H1 (cell line): ENCODE results near the gene NOS3. TPM values are rescaled to one million over a fixed set of nuclear protein-coding genes. Genes with fewer than 3 reads are reported as not detected.

Experiments
- POLR2AphosphoS5 ChIP-seq: IDR thresholded peaks from 2 replicates; pipeline ENCODE4 v1.6.1; 2011; ENCODE audit warnings: low read depth, low read length
- polyA plus RNA-seq, 7 experiments: library from polyadenylated mRNA; depleted of rRNA in 3 of 7; stranded (reverse) in 5 of 7; unstranded in 2 of 7; fragments of >200 nt in 5 of 7; fragments of 200-250 nt in 2 of 7; gene quantifications; 1 replicate in 5 of 7; 2 replicates in 1 of 7; 4 replicates in 1 of 7; pipeline versions ENCODE4 v1.2.1 to v1.2.3, GENCODE V29; 2011 to 2013; ENCODE audit warnings: missing spikeins in 2 of 7, mixed read lengths in 2 of 7
- total RNA-seq: library from RNA; stranded (reverse); fragmentation: NEBNext Ultra II Directional; extraction: Animal tissue kit (Norgen Biotek cat#: 25700); gene quantifications from 2 replicates; pipeline ENCODE4 v1.2.1, GENCODE V29; 2021

Gene NOS3
- total and polyA plus RNA-seq, 2 of the 8 experiments (the other 6 are each of a cell fraction or from before 2014, with no cell fraction given), result 4.4 to 16.2 TPM

DNA sequence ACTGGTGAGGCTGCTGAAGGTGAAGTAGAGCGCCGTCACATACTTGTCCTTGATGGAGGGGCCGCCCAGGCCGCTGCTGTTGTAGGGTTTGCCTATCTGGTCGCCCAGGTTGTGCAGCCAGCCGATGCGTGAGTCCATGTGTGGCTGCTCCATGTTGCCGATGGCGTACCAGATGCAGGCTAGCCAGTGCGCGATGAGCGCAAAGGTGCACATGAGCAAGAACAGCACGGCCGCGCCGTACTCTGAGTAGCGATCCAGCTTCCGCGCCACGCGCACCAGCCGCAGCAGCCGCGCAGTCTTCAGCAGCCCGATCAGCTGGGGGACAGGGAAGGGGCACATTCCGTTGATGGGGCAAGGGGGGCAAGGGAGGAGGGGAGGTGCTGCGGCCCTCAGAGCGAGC lies 39.3 kb upstream of the NOS3 start (continued):
- TF ChIP-seq POLR2AphosphoS5, result no peak
- TF ChIP-seq, all 59 proteins: peak for 0
